ENCODE results near the gene THOC7. TPM values are rescaled to one million over a fixed set of nuclear protein-coding genes. Genes with fewer than 3 reads are reported as not detected.

The THOC7 gene
- total RNA-seq, 2 donors from 2014 or later: 38.0 to 68.9 TPM

DNA sequence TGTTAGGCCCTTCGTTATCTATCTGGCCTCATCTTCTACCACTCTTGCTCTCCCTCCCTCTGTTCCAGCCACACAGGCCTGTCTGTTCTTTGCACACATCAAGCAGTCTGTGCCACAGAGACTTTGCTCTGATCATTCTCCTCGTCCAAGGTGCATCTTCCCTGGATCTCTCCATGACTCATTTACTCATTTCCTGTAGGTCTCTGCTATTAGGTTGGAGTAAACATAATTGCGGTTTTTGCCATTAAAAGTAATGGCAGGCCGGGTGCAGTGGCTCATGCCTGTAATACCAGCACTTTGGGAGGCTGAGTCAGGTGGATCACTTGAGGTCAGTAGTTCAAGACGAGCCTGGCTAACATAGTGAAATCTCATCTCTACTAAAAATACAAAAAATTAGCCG, 54.0 kb downstream of the THOC7 start:
- TF ChIP-seq, protein P1, sequence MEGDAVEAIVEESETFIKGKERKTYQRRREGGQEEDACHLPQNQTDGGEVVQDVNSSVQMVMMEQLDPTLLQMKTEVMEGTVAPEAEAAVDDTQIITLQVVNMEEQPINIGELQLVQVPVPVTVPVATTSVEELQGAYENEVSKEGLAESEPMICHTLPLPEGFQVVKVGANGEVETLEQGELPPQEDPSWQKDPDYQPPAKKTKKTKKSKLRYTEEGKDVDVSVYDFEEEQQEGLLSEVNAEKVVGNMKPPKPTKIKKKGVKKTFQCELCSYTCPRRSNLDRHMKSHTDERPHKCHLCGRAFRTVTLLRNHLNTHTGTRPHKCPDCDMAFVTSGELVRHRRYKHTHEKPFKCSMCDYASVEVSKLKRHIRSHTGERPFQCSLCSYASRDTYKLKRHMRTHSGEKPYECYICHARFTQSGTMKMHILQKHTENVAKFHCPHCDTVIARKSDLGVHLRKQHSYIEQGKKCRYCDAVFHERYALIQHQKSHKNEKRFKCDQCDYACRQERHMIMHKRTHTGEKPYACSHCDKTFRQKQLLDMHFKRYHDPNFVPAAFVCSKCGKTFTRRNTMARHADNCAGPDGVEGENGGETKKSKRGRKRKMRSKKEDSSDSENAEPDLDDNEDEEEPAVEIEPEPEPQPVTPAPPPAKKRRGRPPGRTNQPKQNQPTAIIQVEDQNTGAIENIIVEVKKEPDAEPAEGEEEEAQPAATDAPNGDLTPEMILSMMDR (IDR thresholded peaks at IDR 0.05): no peak

DNA sequence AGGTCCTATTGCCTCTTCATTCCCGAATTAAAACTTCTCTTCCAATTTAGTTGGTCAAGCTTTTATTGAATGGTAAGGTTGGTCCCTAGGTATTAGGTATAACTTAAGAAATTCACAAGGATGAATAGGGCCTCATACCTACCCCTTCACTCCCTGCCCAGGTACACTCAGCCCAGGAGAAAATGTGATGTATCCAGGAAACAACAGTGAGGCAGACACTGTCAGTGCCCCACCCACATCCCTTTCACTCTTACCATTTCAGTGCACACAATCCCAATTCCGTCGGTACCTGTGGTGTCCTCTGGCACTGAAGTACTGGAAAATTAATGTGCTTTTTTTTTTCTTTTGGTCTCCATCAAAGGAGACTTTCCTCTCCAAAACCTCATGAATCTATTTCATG, 55.0 kb downstream of the THOC7 start:
- no peak for ATAC-seq (ENCODE audit: insufficient number of reproducible peaks, low FRiP score, low read depth)
- no peaks in the 10 kb centered on the region for H3K36me3 ChIP-seq
- no peak overlapping the region for H3K4me3 ChIP-seq
- no peaks in the 10 kb centered on the region for H3K4me1 ChIP-seq (ENCODE audit: control insufficient read depth in 1 of 2, low read depth in 2 of 2)
- no peaks in the 10 kb centered on the region for H3K27me3 ChIP-seq (replicated peaks; ENCODE audit: insufficient read depth)
- H3K9me3 ChIP-seq: no peaks in the 10 kb centered on the region
- TF ChIP-seq, protein P1 (IDR thresholded peaks at IDR 0.05): no peak
- DNase-seq (ENCODE audit: low spot score): no peak
- H3K27ac ChIP-seq: no peak overlapping the region

More for the DNA sequence above, 54.0 kb downstream of the THOC7 start:
- DNase-seq (ENCODE audit: low spot score) (no peak), ATAC-seq (ENCODE audit: insufficient number of reproducible peaks, low FRiP score, low read depth) (no peak)
- no peaks in the 10 kb centered on the region for H3K9me3 ChIP-seq
- H3K36me3 ChIP-seq: no peaks in the 10 kb centered on the region
- no peak overlapping the region for H3K27ac ChIP-seq
- no peak overlapping the region for H3K4me3 ChIP-seq
- no peaks in the 10 kb centered on the region for H3K4me1 ChIP-seq (ENCODE audit: control insufficient read depth in 1 of 2, low read depth in 2 of 2)
- H3K27me3 ChIP-seq (replicated peaks; ENCODE audit: insufficient read depth): no peaks in the 10 kb centered on the region

DNA sequence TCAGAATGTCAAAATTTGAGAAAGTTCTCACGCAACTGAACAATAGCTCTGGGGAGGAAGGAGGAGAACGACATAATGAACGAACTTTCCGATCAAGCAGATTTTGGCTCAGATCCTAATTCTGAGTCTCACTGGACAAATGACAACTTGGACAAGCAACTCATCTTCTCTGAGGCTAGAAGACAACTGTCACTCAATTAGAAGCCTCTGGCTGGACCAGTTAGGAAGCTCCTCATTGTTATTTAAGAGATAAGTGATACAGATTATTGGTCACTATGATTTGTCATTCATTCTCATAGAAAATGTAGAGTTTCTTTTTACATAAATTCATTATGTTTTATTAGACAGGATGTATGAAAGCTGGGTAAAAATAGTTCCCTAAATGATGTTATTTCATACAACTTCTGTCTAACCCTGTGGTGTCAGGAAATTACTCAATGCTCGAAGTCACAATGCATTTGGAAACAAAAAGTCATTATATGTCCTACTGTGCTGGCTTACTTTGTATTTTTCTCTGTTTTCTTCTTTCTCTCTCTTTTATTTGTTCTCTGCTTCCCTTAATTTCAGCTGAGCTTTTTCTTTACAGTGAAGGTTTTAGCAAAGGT, 55.5 kb downstream of the THOC7 start:
- Histone ChIP-seq H3K4me1 (ENCODE audit: control insufficient read depth in 1 of 2, low read depth in 2 of 2) (no peaks in the 10 kb centered on the region), H3K27ac (no peak overlapping the region), H3K9me3 (no peaks in the 10 kb centered on the region), H3K27me3 (replicated peaks; ENCODE audit: insufficient read depth) (no peaks in the 10 kb centered on the region), H3K4me3 (no peak overlapping the region), H3K36me3 (no peaks in the 10 kb centered on the region)
- DNase-seq (ENCODE audit: low spot score) (no peak), ATAC-seq (ENCODE audit: insufficient number of reproducible peaks, low FRiP score, low read depth) (no peak)
- TF ChIP-seq, protein P1 (IDR thresholded peaks at IDR 0.05): no peak

DNA sequence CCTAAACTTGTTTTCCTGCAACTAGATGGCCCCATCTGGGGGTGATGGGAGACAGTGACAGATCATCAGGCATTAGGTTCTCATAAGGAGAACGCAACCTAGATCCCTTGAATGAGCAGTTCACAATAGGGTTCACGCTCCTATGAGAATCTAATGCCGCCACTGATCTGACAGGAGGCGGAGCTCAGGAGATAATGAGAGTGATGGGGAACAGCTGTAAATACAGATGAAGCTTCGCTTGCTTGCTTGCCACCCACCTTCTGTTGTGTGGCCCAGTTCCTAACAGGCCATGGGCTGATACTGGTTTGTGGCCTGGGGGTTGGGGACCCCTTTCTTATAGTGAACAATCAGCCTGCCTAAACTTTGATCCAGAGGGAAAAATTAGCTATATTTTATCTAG, 59.7 kb downstream of the THOC7 start:
- no peaks in the 10 kb centered on the region for H3K27me3 ChIP-seq (replicated peaks; ENCODE audit: insufficient read depth)
- no peak overlapping the region for H3K4me3 ChIP-seq
- H3K36me3 ChIP-seq: no peaks in the 10 kb centered on the region
- H3K4me1 ChIP-seq (ENCODE audit: control insufficient read depth in 1 of 2, low read depth in 2 of 2): no peaks in the 10 kb centered on the region
- TF ChIP-seq, protein P1 (IDR thresholded peaks at IDR 0.05): no peak
- no peak for DNase-seq (ENCODE audit: low spot score)
- ATAC-seq (ENCODE audit: insufficient number of reproducible peaks, low FRiP score, low read depth): no peak
- H3K9me3 ChIP-seq: no peaks in the 10 kb centered on the region
- H3K27ac ChIP-seq: no peak overlapping the region

DNA sequence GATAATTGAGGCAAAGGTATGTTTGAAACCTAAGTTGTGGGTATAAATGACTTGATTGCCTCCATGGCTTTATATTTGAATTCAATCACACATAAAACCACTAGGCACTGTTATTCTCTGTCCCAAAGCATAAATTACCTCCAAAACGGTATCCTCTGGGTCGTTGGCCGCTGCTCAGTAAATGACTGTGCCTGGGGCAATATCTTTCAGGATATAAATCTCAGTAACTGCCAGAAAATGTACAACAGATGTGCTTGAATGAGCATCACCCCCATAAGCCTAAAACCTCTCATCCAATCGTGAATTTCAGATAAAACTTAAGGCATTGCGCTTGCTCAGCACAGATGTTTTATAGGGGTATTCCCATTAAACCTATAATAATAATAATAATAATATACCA, 63.5 kb downstream of the THOC7 start:
- no peaks in the 10 kb centered on the region for H3K4me1 ChIP-seq (ENCODE audit: control insufficient read depth in 1 of 2, low read depth in 2 of 2)
- H3K27me3 ChIP-seq (replicated peaks; ENCODE audit: insufficient read depth): no peaks in the 10 kb centered on the region
- DNase-seq (ENCODE audit: low spot score) (no peak), ATAC-seq (ENCODE audit: insufficient number of reproducible peaks, low FRiP score, low read depth) (no peak)
- TF ChIP-seq, protein P1 (IDR thresholded peaks at IDR 0.05): no peak
- H3K4me3 ChIP-seq: no peak overlapping the region
- H3K36me3 ChIP-seq: no peaks in the 10 kb centered on the region
- no peaks in the 10 kb centered on the region for H3K9me3 ChIP-seq
- no peak overlapping the region for H3K27ac ChIP-seq

All from thoracic aorta (tissue), 2 donors.